ENCODE data around the gene PGBD1. TPM values are rescaled to one million over a fixed set of nuclear protein-coding genes. Genes with fewer than 3 reads are reported as not detected.
"Not testable (repeated sequence)": the region's sequence is repeated elsewhere in the genome, so short reads cannot be mapped to it uniquely, and the experiment has no call there.

PGBD1 gene
- total RNA-seq, 4 donors from 2014 or later, result 0.80 to 2.8 (median 1.5) TPM

GRCh38 chr6:28311139-28311823 lies 29.9 kb downstream of the PGBD1 start:
- in situ Hi-C loops (cut with MboI; ENCODE audit: low sequenced_read_pairs in 4 of 4), result no loop called here
- H3K36me3 ChIP-seq, result no peaks in the 10 kb centered on the region
- no peak overlapping the region for H3K27ac ChIP-seq
- H3K4me1 ChIP-seq, result no peaks in the 10 kb centered on the region
- DNase-seq (no peak), ATAC-seq (no peak)
- intact Hi-C loops (cut with DNase I; ENCODE audit: low total_unique reads), result no loop called here
- no peak overlapping the region for H3K4me3 ChIP-seq
- no peaks in the 10 kb centered on the region for H3K27me3 ChIP-seq
- TF ChIP-seq POLR2A (IDR thresholded peaks at IDR 0.05) (no peak), CTCF (IDR thresholded peaks at IDR 0.05 in 4 of 5, conservative IDR thresholded peaks at IDR 0.05 in 1 of 5) (no peak)
- H3K9me3 ChIP-seq, result no peaks in the 10 kb centered on the region

DNA sequence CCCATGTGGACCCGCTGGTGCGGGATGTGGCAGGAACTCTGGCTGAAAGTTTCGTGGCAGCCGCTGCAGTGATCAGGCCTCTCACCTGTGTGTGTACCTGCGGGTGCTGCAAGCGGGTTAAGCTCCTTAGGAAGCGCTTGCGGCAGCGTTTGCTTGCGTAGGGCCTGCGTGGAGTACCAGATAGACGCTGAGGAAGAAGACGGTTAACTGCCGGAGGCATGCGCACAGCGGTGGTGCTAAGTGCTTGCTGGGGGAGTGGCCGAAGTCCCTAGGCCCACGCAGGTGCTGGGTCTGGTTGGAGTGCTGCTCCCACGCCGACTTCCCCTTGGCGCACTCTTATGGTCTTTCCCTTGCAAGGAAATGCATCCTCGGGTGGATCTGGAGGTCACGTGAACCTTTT lies 31.6 kb downstream of the PGBD1 start:
- TF ChIP-seq POLR2A (IDR thresholded peaks at IDR 0.05), result no peak
- no peak for TF ChIP-seq CTCF (IDR thresholded peaks at IDR 0.05 in 4 of 5, conservative IDR thresholded peaks at IDR 0.05 in 1 of 5)
- in situ Hi-C loops (cut with MboI; ENCODE audit: low sequenced_read_pairs in 4 of 4) (no loop called here), intact Hi-C loops (cut with DNase I; ENCODE audit: low total_unique reads) (no loop called here)
- H3K4me3 ChIP-seq, result no peak overlapping the region
- no peaks in the 10 kb centered on the region for H3K9me3 ChIP-seq
- no peak overlapping the region for H3K27ac ChIP-seq
- no peak for DNase-seq
- H3K27me3 ChIP-seq, result no peaks in the 10 kb centered on the region
- H3K4me1 ChIP-seq, result no peaks in the 10 kb centered on the region
- H3K36me3 ChIP-seq, result no peaks in the 10 kb centered on the region
- no peak for ATAC-seq

GRCh38 chr6:28315628-28316027 lies 34.3 kb downstream of the PGBD1 start:
- no peaks in the 10 kb centered on the region for H3K9me3 ChIP-seq
- H3K4me3 ChIP-seq, result no peak overlapping the region
- H3K27ac ChIP-seq, result no peak overlapping the region
- H3K27me3 ChIP-seq, result no peaks in the 10 kb centered on the region
- H3K36me3 ChIP-seq, result no peaks in the 10 kb centered on the region
- no peak for TF ChIP-seq CTCF (IDR thresholded peaks at IDR 0.05 in 4 of 5, conservative IDR thresholded peaks at IDR 0.05 in 1 of 5)
- no peak for TF ChIP-seq POLR2A (IDR thresholded peaks at IDR 0.05)
- ATAC-seq (no peak), DNase-seq (no peak)
- in situ Hi-C loops (cut with MboI; ENCODE audit: low sequenced_read_pairs in 4 of 4) (no loop called here), intact Hi-C loops (cut with DNase I; ENCODE audit: low total_unique reads) (no loop called here)
- H3K4me1 ChIP-seq, result no peaks in the 10 kb centered on the region

DNA sequence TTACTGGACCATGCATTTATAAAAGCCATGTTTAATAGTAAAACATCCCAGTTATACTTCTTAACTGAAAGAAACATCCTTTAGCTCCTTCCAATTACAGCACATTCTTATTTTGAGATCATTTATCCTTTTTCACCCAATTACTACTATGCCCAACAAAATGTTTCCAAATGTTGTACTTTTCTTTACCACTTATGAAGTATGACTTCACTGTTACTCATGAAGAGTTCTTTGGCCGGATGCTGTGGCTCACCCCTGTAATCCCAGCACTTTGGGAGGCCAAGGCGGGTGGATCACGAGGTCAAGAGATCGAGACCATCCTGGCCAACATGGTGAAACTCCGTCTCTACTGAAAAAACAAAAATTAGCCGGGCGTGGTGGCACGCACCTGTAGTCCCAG lies 36.5 kb downstream of the PGBD1 start:
- intact Hi-C loops (cut with DNase I; ENCODE audit: low total_unique reads); ATAC-seq; H3K36me3 ChIP-seq; H3K27me3 ChIP-seq; H3K9me3 ChIP-seq; in situ Hi-C loops (cut with MboI; ENCODE audit: low sequenced_read_pairs in 4 of 4); DNase-seq; H3K4me3 ChIP-seq; H3K27ac ChIP-seq; H3K4me1 ChIP-seq: not testable (repeated sequence)

GRCh38 chr6:28322661-28323060 lies 41.3 kb downstream of the PGBD1 start:
- peaks cover 18 to 51% of the 10 kb centered on the region in 2 donors for H3K36me3 ChIP-seq
- TF ChIP-seq POLR2A (IDR thresholded peaks at IDR 0.05), result no peak
- TF ChIP-seq CTCF (IDR thresholded peaks at IDR 0.05 in 4 of 5, conservative IDR thresholded peaks at IDR 0.05 in 1 of 5), result no peak
- intact Hi-C loops (cut with DNase I; ENCODE audit: low total_unique reads), result no loop called here
- no peaks in the 10 kb centered on the region for H3K27me3 ChIP-seq
- H3K27ac ChIP-seq, result no peak overlapping the region
- no peaks in the 10 kb centered on the region for H3K4me1 ChIP-seq
- in situ Hi-C loops (cut with MboI; ENCODE audit: low sequenced_read_pairs in 4 of 4), result no loop called here
- DNase-seq (no peak), ATAC-seq (no peak)
- H3K9me3 ChIP-seq, result peaks cover 0 to 18% (median 17%) of the 10 kb centered on the region in 3 donors
- no peak overlapping the region for H3K4me3 ChIP-seq

Measured in gastrocnemius medialis (tissue), 4 donors.